ENCODE results near the gene SH3RF2. TPM values are rescaled to one million over a fixed set of nuclear protein-coding genes. Genes with fewer than 3 reads are reported as not detected.

SH3RF2 gene
- total RNA-seq, 1 donor from 2014 or later, result 0.61 TPM

Other genes with a start within 250 kb of the SH3RF2 start
- 1.9 and 2.0 TPM in 2 replicates for gene PRELID2, start 101.2 kb upstream of the SH3RF2 start, total RNA-seq
- gene GRXCR2, start 63.6 kb upstream of the SH3RF2 start, total RNA-seq, result not detected in 2 replicates
- 0.96 TPM in 1 of 2 replicates, not detected in the other for gene PLAC8L1, start 169.0 kb downstream of the SH3RF2 start, total RNA-seq
- 124 and 132 TPM in 2 replicates for gene LARS1, start 246.1 kb downstream of the SH3RF2 start, total RNA-seq

Measured in T-helper 1 cell treated with Interleukin-12 subunit alpha and Interleukin-12 subunit beta and Interleukin-4 antibody, amounts not matched to agents 30 ng/mL and 1 ng/mL, for 36 hours (primary cell).